Activated CD4-positive, alpha-beta T cell treated with anti-CD3 and anti-CD28 coated beads, Interleukin-2, amount 10 ng/mL, durations not matched to agents 24 days and 14 days (primary cell): ENCODE measurements around the gene CD200. TPM values are rescaled to one million over a fixed set of nuclear protein-coding genes. Genes with fewer than 3 reads are reported as not detected.

Experiments used
- DNase-seq: peaks from one replicate; pipeline ENCODE4 v3.0.0; 2022
- H3K27ac Mint-ChIP-seq: one replicate; pipeline ENCODE4 v1.8.0; 2022; ENCODE audit warnings: mild to moderate bottlenecking, mixed read lengths
- H3K27me3 Mint-ChIP-seq: one replicate; pipeline ENCODE4 v1.8.0; 2022; ENCODE audit warnings: mixed read lengths
- H3K36me3 Mint-ChIP-seq: one replicate; pipeline ENCODE4 v1.8.0; 2022; ENCODE audit warnings: low read depth, mild to moderate bottlenecking, mixed read lengths
- H3K4me1 Mint-ChIP-seq: one replicate; pipeline ENCODE4 v1.8.0; 2021; ENCODE audit warnings: mixed read lengths
- H3K4me3 Mint-ChIP-seq: one replicate; pipeline ENCODE4 v1.8.0; 2022; ENCODE audit warnings: mild to moderate bottlenecking, moderate library complexity, mixed read lengths
- H3K9me3 Mint-ChIP-seq: one replicate; pipeline ENCODE4 v1.8.0; 2021; ENCODE audit warnings: mixed read lengths
- intact Hi-C: fragments of 100-400 bp; cut with micrococcal nuclease; formaldehyde crosslinking; loops from one replicate; pipeline ENCODE4 v1.15.1; 2023
- total RNA-seq: library from RNA; stranded (reverse); gene quantifications from 2 replicates; pipeline ENCODE4 v1.2.3, GENCODE V29; 2022

CD200 gene
- total RNA-seq, 1 donor from 2014 or later: 144 TPM

GRCh38 chr3:112357930-112358780 lies 25.2 kb downstream of the CD200 start:
- peaks cover 35% of the 10 kb centered on the region for H3K4me1 Mint-ChIP-seq
- H3K27me3 Mint-ChIP-seq: no peaks in the 10 kb centered on the region
- peak overlapping the region; percentile 93 for H3K27ac Mint-ChIP-seq
- no peaks in the 10 kb centered on the region for H3K9me3 Mint-ChIP-seq
- peak; percentile 76 for DNase-seq
- H3K4me3 Mint-ChIP-seq: peak overlapping the region; percentile 79
- intact Hi-C loops: loop anchor here (1.0 to 2.0 kb wide), 3 partner anchors 20 to 79 kb away; no protein-coding TSS in a partner anchor
- peaks cover 62% of the 10 kb centered on the region for H3K36me3 Mint-ChIP-seq

GRCh38 chr3:112360561-112360960 lies 27.6 kb downstream of the CD200 start:
- Mint-ChIP-seq H3K27ac (no peak overlapping the region), H3K9me3 (no peaks in the 10 kb centered on the region), H3K4me1 (peaks cover 49% of the 10 kb centered on the region), H3K36me3 (peaks cover 55% of the 10 kb centered on the region), H3K27me3 (no peaks in the 10 kb centered on the region), H3K4me3 (no peak overlapping the region)
- intact Hi-C loops: no loop called here
- DNase-seq: no peak

- Mint-ChIP-seq H3K27ac (no peak overlapping the region), H3K27me3 (no peaks in the 10 kb centered on the region)
- intact Hi-C loops: no loop called here
Observed at GRCh38 chr3:112362221-112362620, 29.3 kb downstream of the CD200 start.

GRCh38 chr3:112364291-112364690 lies 31.3 kb downstream of the CD200 start:
- H3K9me3 Mint-ChIP-seq: no peaks in the 10 kb centered on the region
- H3K36me3 Mint-ChIP-seq: peaks cover 65% of the 10 kb centered on the region
- DNase-seq: no peak
- H3K27ac Mint-ChIP-seq: peak overlapping the region; percentile 80
- H3K4me3 Mint-ChIP-seq: peak overlapping the region; percentile 72
- intact Hi-C loops: no loop called here
- H3K27me3 Mint-ChIP-seq: no peaks in the 10 kb centered on the region
- peaks cover 35% of the 10 kb centered on the region for H3K4me1 Mint-ChIP-seq

More at GRCh38 chr3:112362221-112362620, 29.3 kb downstream of the CD200 start:
- no peak overlapping the region for H3K4me3 Mint-ChIP-seq
- peaks cover 65% of the 10 kb centered on the region for H3K36me3 Mint-ChIP-seq
- no peaks in the 10 kb centered on the region for H3K9me3 Mint-ChIP-seq
- H3K4me1 Mint-ChIP-seq: peaks cover 55% of the 10 kb centered on the region
- DNase-seq: no peak

GRCh38 chr3:112365035-112365434 lies 32.1 kb downstream of the CD200 start:
- no peaks in the 10 kb centered on the region for H3K27me3 Mint-ChIP-seq
- H3K9me3 Mint-ChIP-seq: no peaks in the 10 kb centered on the region
- H3K4me1 Mint-ChIP-seq: peaks cover 33% of the 10 kb centered on the region
- H3K36me3 Mint-ChIP-seq: peaks cover 62% of the 10 kb centered on the region
- H3K27ac Mint-ChIP-seq: peak overlapping the region; percentile 80
- DNase-seq: no peak
- peak overlapping the region; percentile 72 for H3K4me3 Mint-ChIP-seq
- intact Hi-C loops: loop anchor here (5.0 kb wide), 1 partner anchor 33 kb away; the partner anchor contains the start of gene CD200

GRCh38 chr3:112365636-112366035 lies 32.7 kb downstream of the CD200 start:
- no peak for DNase-seq
- H3K4me3 Mint-ChIP-seq: peak overlapping the region; percentile 72
- peak overlapping the region; percentile 80 for H3K27ac Mint-ChIP-seq
- no peaks in the 10 kb centered on the region for H3K27me3 Mint-ChIP-seq
- H3K9me3 Mint-ChIP-seq: no peaks in the 10 kb centered on the region
- H3K4me1 Mint-ChIP-seq: peaks cover 33% of the 10 kb centered on the region
- intact Hi-C loops: loop anchor here (5.0 kb wide), 1 partner anchor 33 kb away; the partner anchor contains the start of gene CD200
- peaks cover 59% of the 10 kb centered on the region for H3K36me3 Mint-ChIP-seq

- H3K4me1 Mint-ChIP-seq: peaks cover 33% of the 10 kb centered on the region
- H3K27ac Mint-ChIP-seq: peak overlapping the region; percentile 71
- peaks cover 53% of the 10 kb centered on the region for H3K36me3 Mint-ChIP-seq
- no peak for DNase-seq
- H3K4me3 Mint-ChIP-seq: peak overlapping the region; percentile 60
- H3K9me3 Mint-ChIP-seq: no peaks in the 10 kb centered on the region
- intact Hi-C loops: loop anchor here (5.0 kb wide), 1 partner anchor 34 kb away; the partner anchor contains the start of gene CD200
- H3K27me3 Mint-ChIP-seq: no peaks in the 10 kb centered on the region
Observed at GRCh38 chr3:112366522-112366921, 33.6 kb downstream of the CD200 start.

GRCh38 chr3:112371569-112371968 lies 38.6 kb downstream of the CD200 start:
- Mint-ChIP-seq H3K4me3 (no peak overlapping the region), H3K27me3 (no peaks in the 10 kb centered on the region), H3K4me1 (peaks cover 18% of the 10 kb centered on the region), H3K9me3 (peaks cover 12% of the 10 kb centered on the region), H3K36me3 (peaks cover 22% of the 10 kb centered on the region), H3K27ac (no peak overlapping the region)
- DNase-seq: no peak
- intact Hi-C loops: no loop called here

- Mint-ChIP-seq H3K4me1 (peaks cover 21% of the 10 kb centered on the region), H3K27ac (no peak overlapping the region), H3K36me3 (peaks cover 16% of the 10 kb centered on the region), H3K9me3 (peaks cover 19% of the 10 kb centered on the region), H3K4me3 (no peak overlapping the region), H3K27me3 (no peaks in the 10 kb centered on the region)
- intact Hi-C loops: no loop called here
- no peak for DNase-seq
Observed at GRCh38 chr3:112372396-112372795, 39.4 kb downstream of the CD200 start.

GRCh38 chr3:112373476-112373875 lies 40.5 kb downstream of the CD200 start:
- intact Hi-C loops: no loop called here
- peaks cover 11% of the 10 kb centered on the region for H3K36me3 Mint-ChIP-seq
- H3K4me3 Mint-ChIP-seq: no peak overlapping the region
- peaks cover 19% of the 10 kb centered on the region for H3K9me3 Mint-ChIP-seq
- H3K4me1 Mint-ChIP-seq: peaks cover 26% of the 10 kb centered on the region
- H3K27me3 Mint-ChIP-seq: no peaks in the 10 kb centered on the region
- H3K27ac Mint-ChIP-seq: no peak overlapping the region
- no peak for DNase-seq

- intact Hi-C loops: no loop called here
- H3K4me3 Mint-ChIP-seq: no peak overlapping the region
- peaks cover 26% of the 10 kb centered on the region for H3K4me1 Mint-ChIP-seq
- peaks cover 9% of the 10 kb centered on the region for H3K36me3 Mint-ChIP-seq
- no peaks in the 10 kb centered on the region for H3K27me3 Mint-ChIP-seq
- peaks cover 19% of the 10 kb centered on the region for H3K9me3 Mint-ChIP-seq
- no peak for DNase-seq
- no peak overlapping the region for H3K27ac Mint-ChIP-seq
Observed at GRCh38 chr3:112373924-112374323, 41.0 kb downstream of the CD200 start.

DNA sequence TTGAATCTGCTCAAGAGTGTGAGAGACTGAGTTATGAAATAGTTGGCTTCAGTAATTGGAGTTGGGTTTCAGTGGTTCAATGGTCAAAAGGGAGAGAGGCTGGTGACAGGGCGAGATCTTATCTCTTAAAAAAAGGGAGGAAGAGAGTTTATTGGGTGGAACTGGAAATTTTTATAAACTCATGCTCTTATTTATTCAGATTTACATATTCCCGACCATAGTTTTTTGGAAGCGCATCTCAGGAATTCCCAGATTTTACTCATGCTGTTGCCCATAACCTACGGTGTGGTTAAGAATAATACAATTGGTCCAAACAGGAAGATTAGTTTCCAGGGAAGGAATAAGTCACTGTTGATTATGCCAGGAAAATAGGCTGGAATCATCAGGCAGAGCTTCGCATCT lies 41.4 kb downstream of the CD200 start:
- H3K9me3 Mint-ChIP-seq: peaks cover 19% of the 10 kb centered on the region
- H3K4me1 Mint-ChIP-seq: peaks cover 29% of the 10 kb centered on the region
- no peaks in the 10 kb centered on the region for H3K27me3 Mint-ChIP-seq
- H3K27ac Mint-ChIP-seq: no peak overlapping the region
- intact Hi-C loops: no loop called here
- H3K36me3 Mint-ChIP-seq: peaks cover 7% of the 10 kb centered on the region
- H3K4me3 Mint-ChIP-seq: no peak overlapping the region
- no peak for DNase-seq

- Mint-ChIP-seq H3K36me3 (peaks cover 6% of the 10 kb centered on the region), H3K9me3 (peaks cover 19% of the 10 kb centered on the region), H3K4me3 (no peak overlapping the region), H3K4me1 (peaks cover 31% of the 10 kb centered on the region), H3K27me3 (no peaks in the 10 kb centered on the region), H3K27ac (no peak overlapping the region)
- no peak for DNase-seq
- intact Hi-C loops: no loop called here
Observed at GRCh38 chr3:112375117-112375516, 42.2 kb downstream of the CD200 start.

DNA sequence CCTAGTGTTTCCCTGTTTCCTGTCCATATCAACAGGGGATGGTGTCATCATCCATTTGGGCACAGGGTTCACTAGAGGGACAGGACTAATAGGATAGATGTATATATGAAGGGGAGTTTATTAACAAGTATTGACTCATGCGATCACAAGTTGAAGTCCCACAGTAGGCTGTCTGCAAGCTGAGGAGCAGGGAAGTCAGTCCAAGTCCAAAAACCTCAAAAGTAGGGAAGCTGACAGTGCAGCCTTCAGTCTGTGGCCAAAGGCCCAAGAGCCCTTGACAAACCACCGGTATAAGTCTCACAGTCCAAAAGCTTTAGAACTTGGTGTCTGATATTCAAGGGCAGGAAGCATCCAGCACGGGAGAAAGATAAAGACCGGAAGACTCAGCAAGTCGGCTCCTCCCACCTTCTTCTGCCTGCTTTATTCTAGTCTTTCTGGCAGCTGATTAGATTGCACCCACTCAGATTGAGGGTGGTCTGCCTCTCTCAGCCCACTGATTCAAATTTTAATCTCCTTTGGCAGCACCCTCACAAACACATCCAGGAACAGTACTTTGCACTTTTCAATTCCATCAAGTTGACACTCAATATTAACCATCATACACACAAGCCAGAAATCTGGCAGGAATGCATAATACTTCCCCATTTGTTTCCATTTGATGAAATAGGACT lies 43.4 kb downstream of the CD200 start:
- no peaks in the 10 kb centered on the region for H3K27me3 Mint-ChIP-seq
- H3K36me3 Mint-ChIP-seq: peaks cover 6% of the 10 kb centered on the region
- no peak overlapping the region for H3K4me3 Mint-ChIP-seq
- H3K4me1 Mint-ChIP-seq: peaks cover 31% of the 10 kb centered on the region
- peaks cover 19% of the 10 kb centered on the region for H3K9me3 Mint-ChIP-seq
- DNase-seq: no peak
- intact Hi-C loops: no loop called here
- peak overlapping the region; percentile 17 for H3K27ac Mint-ChIP-seq
